ENCODE data around the gene COL7A1.
"Not testable (repeated sequence)": the region's sequence is repeated elsewhere in the genome, so short reads cannot be mapped to it uniquely, and the experiment has no call there.

COL7A1 gene

DNA sequence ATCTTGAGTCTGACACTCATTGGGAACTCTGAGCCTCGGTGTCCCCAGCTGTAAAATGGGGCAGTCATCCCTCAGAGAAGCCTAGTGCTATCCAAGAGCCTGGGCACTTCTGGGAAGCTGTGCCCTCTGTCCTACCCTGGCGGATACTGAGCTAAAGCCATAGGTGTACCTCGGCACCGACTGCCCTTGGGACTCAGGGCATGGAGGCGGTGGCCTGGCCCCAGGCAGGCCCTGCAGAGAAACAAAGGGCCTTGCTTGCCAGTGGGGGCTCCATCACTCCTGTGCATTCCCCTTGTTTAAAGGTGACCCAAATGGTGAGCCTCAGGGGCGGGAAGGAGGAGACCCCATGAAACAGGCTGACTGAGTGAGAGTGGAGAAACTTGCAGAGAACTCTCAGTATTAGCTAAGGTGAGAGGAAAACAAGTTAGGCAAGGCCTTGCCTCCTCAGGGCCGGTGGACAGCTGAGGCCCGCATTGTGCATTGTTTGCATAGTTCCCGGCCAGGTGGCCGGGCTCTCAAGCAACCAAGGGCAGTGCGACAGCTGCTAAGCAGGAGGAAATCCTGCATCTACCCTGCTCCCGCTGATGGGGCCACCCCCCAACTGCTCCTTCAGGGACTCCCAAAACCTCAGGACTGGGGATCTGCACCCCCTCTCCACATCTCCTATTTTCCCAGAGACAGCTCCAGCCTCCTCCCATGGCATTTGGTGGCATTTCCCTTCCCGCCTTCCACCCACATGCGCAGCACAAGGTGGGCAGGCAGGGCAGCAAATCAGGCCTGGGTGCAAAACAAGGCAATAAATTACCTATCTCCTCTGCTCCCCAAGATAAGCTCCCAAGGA lies 42.8 kb downstream of the COL7A1 start:
- no peak overlapping the region for H3K4me3 ChIP-seq (ENCODE audit: low read length)
- DNase-seq (ENCODE audit: low read depth): no peak
- no peak for TF ChIP-seq CTCF (conservative IDR thresholded peaks at IDR 0.05; ENCODE audit: low read length)

DNA sequence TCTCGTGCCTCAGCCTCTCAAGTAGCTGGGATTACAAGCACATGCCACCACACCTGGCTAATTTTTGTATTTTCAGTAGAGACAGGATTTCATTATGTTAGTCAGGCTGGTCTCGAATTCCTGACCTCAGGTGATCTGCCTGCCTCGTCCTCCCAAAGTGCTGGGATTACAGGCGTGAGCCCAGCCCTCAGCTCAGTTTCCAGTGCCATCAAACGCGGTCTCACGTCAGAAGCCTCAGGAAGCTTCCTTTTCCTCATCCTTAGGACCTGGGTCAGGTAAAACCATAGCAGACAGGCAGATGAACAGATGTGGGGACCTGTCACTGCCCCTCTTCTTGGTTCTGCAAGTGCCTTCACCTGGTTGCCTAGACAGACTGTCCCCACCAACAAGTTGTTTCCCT lies 43.5 kb downstream of the COL7A1 start:
- DNase-seq (ENCODE audit: low read depth); H3K4me3 ChIP-seq (ENCODE audit: low read length): not testable (repeated sequence)

- peak; percentile 71 for DNase-seq (ENCODE audit: low read depth)
- no peak overlapping the region for H3K4me3 ChIP-seq (ENCODE audit: low read length)
- peak; percentile 94 for TF ChIP-seq CTCF (conservative IDR thresholded peaks at IDR 0.05; ENCODE audit: low read length)
Measured at GRCh38 chr3:48548729-48549705, 46.1 kb downstream of the COL7A1 start.

- no peak for DNase-seq (ENCODE audit: low read depth)
- no peak for TF ChIP-seq CTCF (conservative IDR thresholded peaks at IDR 0.05; ENCODE audit: low read length)
- H3K4me3 ChIP-seq (ENCODE audit: low read length): no peak overlapping the region
Measured at GRCh38 chr3:48548126-48548525, 47.0 kb downstream of the COL7A1 start.

DNA sequence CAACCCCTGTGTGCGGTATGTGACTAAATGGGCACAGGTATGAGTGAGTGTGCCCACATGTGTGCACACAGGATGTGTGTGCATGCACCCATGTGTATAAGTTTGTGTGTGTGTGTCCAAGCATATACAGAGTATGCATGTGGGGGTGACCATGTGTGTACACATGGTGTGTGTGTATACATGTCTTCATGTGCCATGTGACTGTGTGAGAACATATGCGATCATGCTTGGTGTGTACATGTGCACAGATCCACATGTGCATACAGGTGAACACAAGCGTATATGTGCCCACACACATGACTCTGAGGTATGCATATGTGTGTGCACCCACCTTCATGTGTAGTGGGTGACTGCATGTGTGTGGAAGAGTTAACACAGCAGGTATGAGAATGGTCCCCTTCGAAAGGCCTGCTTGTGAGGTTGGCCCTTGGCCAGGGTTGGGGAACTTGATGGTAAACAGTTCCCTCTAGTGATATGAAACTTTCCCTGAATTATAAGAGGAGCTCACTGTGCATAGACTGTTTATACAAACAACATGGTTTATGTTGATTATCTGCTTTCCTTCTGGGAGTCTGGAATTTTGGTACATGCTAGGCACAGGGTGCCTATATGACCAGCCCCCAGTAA lies 48.8 kb downstream of the COL7A1 start:
- TF ChIP-seq CTCF (conservative IDR thresholded peaks at IDR 0.05; ENCODE audit: low read length): no peak
- H3K4me3 ChIP-seq (ENCODE audit: low read length): no peak overlapping the region
- no peak for DNase-seq (ENCODE audit: low read depth)

DNA sequence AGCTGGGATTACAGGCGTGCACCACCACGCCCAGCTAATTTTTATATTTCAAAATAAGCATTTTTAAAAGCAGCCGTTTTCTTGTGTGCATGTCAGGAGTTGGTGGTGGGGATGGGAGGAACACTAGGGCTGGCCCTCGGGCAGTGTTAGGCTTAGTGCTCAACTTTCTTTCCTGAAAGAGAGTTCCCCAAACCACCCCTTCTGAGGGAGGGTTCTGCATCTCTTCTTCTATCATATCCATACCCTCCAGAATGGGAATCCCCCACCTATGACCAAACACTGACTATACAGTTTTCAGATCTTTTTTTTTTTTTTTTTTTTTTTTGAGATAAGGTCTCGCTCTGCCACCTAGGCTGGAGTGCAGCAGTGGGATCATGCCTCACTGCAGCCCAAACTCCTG lies 51.0 kb downstream of the COL7A1 start:
- TF ChIP-seq CTCF (conservative IDR thresholded peaks at IDR 0.05; ENCODE audit: low read length): no peak
- DNase-seq (ENCODE audit: low read depth): no peak
- H3K4me3 ChIP-seq (ENCODE audit: low read length): no peak overlapping the region

DNA sequence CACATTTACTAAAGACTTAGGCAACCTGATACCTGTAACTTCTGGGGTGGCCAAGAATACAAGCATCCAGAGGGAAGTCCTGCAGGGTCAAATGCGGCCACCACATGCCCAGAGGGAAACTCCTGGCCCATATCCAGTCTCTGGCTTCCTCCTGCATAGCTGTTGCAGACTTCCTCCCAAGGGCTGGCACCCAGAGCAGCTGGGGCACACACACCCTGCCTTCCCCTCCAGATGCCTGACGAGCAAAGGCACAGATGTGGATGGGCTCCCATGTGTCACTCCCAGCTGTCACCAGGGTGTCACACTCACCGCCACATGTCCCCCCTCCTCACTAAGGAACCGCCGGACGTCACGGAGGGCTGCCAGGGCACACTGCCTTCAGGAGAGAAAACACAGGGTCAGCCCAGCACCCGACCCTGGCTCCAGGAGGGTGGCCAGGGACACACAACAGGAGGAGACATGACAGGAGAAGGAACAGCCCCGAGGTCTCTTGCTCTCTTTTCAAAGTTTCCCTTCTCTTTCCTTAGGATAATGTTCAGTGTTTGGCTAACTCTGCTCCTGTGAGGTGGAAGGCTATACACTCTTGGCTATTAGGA lies 51.8 kb downstream of the COL7A1 start:
- DNase-seq (ENCODE audit: low read depth): peak; percentile 43
- H3K4me3 ChIP-seq (ENCODE audit: low read length): no peak overlapping the region
- no peak for TF ChIP-seq CTCF (conservative IDR thresholded peaks at IDR 0.05; ENCODE audit: low read length)
